Ovary (tissue), 3 donors: ENCODE measurements around the gene TXNDC17.

Experiments
- CTCF ChIP-seq, 3 donors: fragments of 450-650 bp in 2 of 3; fragments of 200-600 bp in 1 of 3; IDR thresholded peaks; one replicate each; pipeline versions ENCODE4 v1.5.1 to v1.8.0; 2016 to 2022; ENCODE audit warnings: antibody characterized with exemption in 3 of 3, mild to moderate bottlenecking in 1 of 3
- EP300 ChIP-seq: sonication (generic); formaldehyde crosslinking; IDR thresholded peaks from one replicate; pipeline ENCODE4 v1.6.1; 2017; ENCODE audit warnings: antibody characterized with exemption
- POLR2A ChIP-seq: fragments of 450-650 bp; IDR thresholded peaks from one replicate; pipeline ENCODE4 v1.6.1; 2017; ENCODE audit warnings: antibody characterized with exemption, mild to moderate bottlenecking, moderate library complexity
- donor health status: DM: no; HTN: no; CAD: no.

DNA sequence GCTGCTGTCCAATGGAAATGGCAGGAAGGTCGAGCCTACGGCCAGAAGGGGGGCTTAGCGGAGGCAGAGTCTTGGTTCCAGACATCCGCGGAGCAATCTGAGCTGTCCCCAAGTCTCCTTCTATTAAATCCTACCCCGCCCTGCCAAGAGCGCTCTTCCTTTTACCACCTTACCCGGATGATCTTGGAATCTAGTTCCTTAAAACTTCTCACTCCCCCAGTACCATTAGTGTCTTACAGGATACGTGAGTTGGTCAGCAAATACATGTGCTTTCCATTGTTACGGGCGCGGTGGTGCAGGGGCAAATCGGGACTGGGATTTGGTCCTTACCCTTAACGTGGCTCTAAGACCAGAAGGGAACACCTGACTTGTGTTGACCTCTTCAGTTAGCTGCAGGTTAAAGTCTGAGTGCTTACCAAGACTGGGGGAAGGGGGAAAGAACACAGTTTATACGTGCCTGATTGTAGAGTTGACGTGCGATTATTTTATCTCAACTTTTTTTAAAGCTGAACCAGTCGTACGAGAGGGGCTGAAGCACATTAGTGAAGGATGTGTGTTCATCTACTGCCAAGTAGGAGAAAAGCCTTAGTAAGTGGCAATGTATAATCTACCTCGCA lies 495 bp downstream of the TXNDC17 start:
- no peak for TF ChIP-seq CTCF (IDR thresholded peaks at IDR 0.05)
- no peak for TF ChIP-seq EP300
- TF ChIP-seq POLR2A, result no peak
